Amygdala (tissue), 56 donors: ENCODE data around the gene RAB40C.

Experiments
- DNase-seq, 56 donors: peaks; one replicate each; lab custom pipeline; 2025; lab: John Stamatoyannopoulos, UW

RAB40C gene

GRCh38 chr16:660132-660458 is 70.2 kb downstream of the RAB40C start:
- DNase-seq: no peak

- peak in 55 of 56 donors; percentile 17 to 94 (median 77) for DNase-seq
Measured at GRCh38 chr16:660459-661183, 70.8 kb downstream of the RAB40C start.

GRCh38 chr16:661184-661821 is 71.4 kb downstream of the RAB40C start:
- DNase-seq: peak in 2 of 56 donors; percentile 24 to 61

- no peak for DNase-seq
Measured at GRCh38 chr16:662095-662494, 72.2 kb downstream of the RAB40C start.

GRCh38 chr16:662597-662996 is 72.7 kb downstream of the RAB40C start:
- DNase-seq: no peak

GRCh38 chr16:666572-666971 is 76.7 kb downstream of the RAB40C start:
- DNase-seq: no peak

GRCh38 chr16:667113-667779 is 77.4 kb downstream of the RAB40C start:
- no peak for DNase-seq

- DNase-seq: peak in 55 of 56 donors; percentile 31 to 95 (median 81)
Measured at GRCh38 chr16:667780-668518, 78.1 kb downstream of the RAB40C start, which contains the start of gene RHOT2. Gene RHOT2 (plus strand): TSS chr16:668132. CDS start chr16:668200, 68 bp downstream.

GRCh38 chr16:668519-669171 is 78.8 kb downstream of the RAB40C start:
- DNase-seq: no peak

GRCh38 chr16:669666-670065 is 79.8 kb downstream of the RAB40C start:
- no peak for DNase-seq

- no peak for DNase-seq
Measured at GRCh38 chr16:670485-671352, 80.9 kb downstream of the RAB40C start.

- peak in 1 of 56 donors; percentile 10 for DNase-seq
Measured at GRCh38 chr16:671353-672131, 81.7 kb downstream of the RAB40C start.

GRCh38 chr16:672371-672770 is 82.5 kb downstream of the RAB40C start:
- no peak for DNase-seq

GRCh38 chr16:672851-673250 is 83.0 kb downstream of the RAB40C start:
- DNase-seq: no peak

GRCh38 chr16:673399-673991 is 83.6 kb downstream of the RAB40C start:
- DNase-seq: no peak

GRCh38 chr16:674214-674881 is 84.5 kb downstream of the RAB40C start:
- no peak for DNase-seq
